Placental epithelial cell (primary cell): ENCODE measurements around the gene HOXB5. TPM values are rescaled to one million over a fixed set of nuclear protein-coding genes. Genes with fewer than 3 reads are reported as not detected.

Experiments used
- small RNA-seq: library from RNA; depleted of rRNA; stranded (forward); fragments of <200 nt; gene quantifications from one replicate; pipeline ENCODE3, GENCODE V24; 2012
- total RNA-seq: library from RNA; depleted of rRNA; stranded (reverse); fragments of >200 nt; gene quantifications from 2 replicates; pipeline ENCODE4 v1.2.3, GENCODE V29; 2012

The HOXB5 gene
- not detected in 2 replicates for total RNA-seq

DNA sequence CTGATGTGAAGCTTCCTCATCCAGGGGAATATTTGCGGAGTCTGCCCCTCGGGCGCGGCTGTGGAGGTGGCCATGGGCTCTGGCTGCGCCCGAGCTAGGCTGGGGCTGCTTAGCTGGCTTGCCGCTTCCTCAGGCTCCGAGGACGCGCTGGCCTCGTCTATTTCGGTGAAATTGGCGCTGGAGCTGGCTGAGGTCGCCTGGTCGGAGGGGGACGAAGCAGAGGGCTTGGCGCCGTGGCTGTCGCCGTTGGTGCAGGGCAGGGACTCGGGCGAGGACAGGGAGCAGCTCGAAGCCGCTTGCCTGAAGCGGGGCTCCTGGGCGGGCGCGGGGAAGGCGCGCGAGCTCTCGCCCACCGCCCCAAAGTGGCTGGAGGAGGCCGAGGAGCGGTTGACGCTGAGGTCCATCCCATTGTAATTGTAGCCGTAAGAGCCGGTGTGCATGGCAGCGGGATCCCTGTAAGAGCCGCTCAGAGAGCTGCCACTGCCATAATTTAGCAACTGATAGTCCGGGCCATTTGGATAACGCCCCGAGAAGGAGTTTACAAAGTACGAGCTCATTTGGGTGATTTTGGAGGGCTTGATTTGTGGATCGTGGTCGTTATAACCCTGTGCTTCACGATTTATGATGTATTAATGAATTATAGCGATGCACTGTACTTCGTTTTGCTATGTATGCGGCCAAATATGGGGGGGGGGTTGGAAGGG is at the start of gene HOXB5:
Gene HOXB5 (minus strand): TSS at position 654 of the 704 bp plus-strand sequence. CDS start 97 bp downstream, at position 557.

DNA sequence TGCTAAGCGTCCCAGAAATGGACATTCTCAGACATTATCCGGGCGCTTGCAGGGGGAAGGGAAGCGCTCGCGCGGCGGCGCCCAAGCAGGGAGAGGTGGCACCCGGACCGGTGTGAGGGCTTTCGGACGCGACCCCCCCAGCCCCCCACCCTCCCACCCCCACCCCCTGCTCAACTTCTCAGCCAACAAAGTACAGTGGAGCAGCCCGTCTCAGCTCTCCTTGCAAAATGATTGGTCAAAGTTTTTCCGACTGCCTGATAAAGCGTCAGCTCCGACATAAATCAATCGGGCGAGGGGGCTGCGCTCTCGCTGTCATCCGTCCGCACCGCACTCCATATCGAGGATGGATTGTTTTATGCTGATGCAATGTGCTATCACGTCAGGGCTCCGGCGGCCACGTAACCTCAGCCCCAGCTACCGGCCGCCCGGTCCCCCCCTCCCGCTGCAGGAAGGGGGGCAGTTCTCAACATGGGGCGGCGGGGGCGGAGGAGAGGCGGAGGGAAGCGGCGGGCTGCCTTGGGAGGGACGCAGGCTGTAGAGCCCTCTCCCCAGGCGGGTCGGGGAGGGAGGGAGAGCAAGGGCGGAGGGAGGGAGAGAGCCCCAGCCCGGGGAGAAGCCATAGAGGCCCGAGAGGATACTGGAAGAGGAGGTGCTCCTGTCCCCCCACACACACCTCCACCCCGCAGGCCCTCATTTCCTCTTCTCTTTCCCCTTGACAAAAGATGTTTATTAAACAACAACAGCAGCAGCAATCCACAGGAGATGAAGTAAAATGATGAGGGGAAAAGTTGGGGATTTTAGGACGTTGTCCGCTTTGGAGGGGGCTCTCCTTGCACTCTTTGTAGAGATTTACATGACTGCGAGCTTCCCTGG is 32.9 kb upstream of the HOXB5 start, which contains the start of gene HOXB9:
Gene HOXB9 (minus strand): TSS at position 114 of the 873 bp plus-strand sequence. CDS start 89 bp downstream, at position 25.

DNA sequence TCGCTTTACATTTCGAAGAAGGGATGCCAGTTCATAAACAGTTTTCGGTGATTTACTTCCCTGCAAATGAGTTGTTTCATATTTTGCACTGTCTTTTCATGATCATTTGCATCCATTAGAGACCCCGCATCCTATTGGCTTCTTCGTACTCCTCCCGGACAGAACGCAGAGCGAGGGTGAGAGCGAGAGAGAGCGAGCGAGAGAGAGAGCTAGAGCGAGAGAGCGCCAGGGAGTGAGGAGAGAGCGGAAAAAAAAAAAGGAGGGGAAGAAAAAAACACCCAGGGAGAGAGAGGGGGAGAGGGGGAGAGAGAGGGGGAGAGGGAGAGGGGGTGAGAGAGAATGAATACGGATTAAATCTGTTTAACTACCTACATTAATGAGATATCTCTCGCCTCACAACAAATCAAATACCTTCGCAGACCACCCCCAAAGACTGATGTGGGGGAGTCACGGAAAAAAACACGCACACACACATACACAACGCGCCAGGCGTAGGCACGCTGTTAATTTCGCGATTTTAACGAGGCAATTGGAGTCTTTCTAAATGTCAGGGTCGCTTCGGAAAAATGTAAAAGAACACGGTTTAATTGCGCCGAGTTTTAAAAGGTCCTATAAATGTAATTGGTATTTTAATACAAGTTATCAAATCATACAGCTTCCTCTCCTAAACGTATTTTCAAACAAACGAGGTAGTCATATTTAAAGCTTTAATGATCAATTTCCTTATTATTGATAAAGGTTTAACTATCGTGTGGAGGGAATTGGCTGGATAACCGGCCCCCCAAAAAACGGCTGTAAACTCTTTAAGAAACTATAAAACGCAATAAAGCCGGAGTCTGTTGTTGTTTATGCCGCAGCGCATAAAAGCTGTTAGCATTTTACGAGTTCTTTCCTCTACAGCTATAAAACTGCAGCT is 21.7 kb upstream of the HOXB5 start, which contains the start of gene HOXB8:
Gene HOXB8 (minus strand): TSS at position 246 of the 916 bp plus-strand sequence. CDS start 588 bp downstream, outside the sequence.

DNA sequence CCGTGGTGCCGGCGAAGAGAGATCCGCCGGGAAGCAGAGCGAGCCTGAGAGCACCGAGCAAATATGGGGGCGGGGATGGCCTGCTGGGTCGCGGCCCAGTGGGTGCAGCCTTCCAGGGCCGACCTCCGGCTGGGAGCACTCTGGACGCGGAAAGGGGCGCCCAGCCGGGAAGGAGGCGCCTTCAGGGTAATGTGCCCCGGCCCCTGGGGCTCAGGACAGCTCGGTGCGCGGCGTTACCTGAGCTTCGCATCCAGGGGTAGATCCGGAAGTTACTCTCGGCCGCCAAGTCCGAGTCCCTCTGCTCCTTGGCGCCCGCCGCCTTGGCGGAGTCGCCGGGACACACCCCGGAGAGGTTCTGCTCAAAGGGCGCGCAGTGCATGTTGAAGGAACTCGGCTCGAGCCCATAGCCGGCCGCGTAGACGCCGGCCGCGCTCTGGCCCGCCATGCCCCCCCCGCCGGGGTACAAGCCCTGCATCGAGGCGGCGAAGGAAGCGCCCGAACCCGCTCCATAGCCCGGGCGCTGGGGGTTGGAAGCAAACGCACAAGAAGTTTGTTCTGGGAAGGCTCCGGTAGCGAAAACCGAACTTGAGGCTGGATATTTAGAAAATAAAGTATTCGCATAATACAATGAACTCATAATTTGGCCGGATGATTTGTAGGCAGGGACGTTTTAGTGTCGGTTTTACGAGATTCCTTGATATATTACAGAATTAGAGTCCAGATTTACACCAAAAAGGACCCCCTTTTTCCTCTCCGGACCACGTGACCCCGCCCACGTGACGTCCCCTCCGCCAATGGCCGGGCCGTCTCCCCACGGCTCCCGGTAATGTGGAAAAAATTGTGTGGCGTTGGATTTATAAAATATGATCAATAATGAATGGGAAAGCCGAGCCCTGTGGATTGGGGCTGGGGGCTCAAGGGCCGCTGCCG is 17.0 kb upstream of the HOXB5 start, which contains the start of gene HOXB7:
Gene HOXB7 (minus strand): TSS at position 736 of the 930 bp plus-strand sequence. CDS start 99 bp downstream, at position 637.

DNA sequence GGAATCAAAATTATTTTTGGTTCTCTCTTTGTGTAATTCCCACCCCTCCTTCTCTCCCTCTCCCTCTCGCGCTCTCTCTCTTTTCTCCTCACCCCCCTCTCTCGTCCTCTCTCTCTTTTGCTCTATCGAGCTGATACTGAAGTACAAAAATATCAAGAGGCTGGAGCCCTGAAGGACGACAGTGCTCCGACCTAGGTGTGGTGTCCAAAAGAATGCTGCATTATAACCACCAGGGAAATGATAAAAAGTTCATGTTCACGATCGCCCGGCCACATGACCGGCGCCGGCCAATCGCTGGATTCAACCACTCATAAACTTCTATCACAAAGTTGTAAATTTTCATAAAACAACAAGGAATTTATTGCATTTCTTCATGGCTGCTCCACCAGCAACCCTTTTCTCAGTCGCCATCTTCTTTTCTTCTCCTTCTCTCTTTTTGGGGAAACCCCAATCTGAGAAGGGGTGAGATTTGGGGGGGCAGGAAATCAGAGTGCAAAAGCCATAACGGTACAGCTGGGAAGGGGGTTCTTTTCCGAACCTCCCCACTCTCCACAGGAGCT is 11.3 kb upstream of the HOXB5 start, which contains the start of gene HOXB6:
Gene HOXB6 (minus strand): TSS at position 217 of the 560 bp plus-strand sequence. CDS start 6,836 bp downstream, outside the sequence.

DNA sequence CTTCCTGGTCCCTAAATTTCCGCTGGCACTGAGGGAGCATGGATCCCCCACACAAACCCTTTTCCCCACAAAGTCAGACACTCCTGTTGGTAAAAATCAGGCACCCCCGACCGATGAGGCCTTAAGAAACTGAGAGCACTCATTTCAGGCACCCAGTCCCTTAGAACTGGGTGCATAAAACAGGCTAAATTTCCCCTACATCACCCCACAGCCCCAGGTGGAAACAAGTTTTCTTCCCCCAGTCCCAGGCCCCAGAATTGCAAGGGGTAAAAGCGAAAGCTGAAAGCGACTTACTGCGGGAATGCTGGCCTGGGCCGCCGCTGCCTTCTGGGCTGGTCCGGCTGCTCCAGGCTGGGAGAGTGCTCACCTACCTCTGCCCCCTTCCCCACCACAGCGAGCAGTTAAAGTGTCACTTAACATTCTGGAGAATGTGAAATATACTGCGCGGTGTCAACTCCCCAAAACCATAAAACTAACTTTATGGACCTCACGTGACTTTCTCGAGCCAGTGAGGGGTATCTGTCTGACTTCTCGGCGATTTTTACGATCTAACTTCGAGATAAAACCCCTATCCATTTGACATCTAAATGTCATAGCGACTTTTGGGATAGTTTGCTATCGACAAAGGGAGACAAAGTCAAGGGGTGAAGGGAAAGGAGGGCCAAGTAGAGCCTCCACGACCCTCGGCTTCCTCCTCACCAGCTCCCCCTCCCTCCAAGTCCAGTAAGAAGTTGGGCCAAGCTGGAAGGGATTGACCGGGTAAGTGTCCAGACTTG is 3.6 kb downstream of the HOXB5 start, which contains the start of gene HOXB3:
Gene HOXB3 (minus strand): TSS at position 411 of the 776 bp plus-strand sequence. CDS start 37,767 bp downstream, outside the sequence.

DNA sequence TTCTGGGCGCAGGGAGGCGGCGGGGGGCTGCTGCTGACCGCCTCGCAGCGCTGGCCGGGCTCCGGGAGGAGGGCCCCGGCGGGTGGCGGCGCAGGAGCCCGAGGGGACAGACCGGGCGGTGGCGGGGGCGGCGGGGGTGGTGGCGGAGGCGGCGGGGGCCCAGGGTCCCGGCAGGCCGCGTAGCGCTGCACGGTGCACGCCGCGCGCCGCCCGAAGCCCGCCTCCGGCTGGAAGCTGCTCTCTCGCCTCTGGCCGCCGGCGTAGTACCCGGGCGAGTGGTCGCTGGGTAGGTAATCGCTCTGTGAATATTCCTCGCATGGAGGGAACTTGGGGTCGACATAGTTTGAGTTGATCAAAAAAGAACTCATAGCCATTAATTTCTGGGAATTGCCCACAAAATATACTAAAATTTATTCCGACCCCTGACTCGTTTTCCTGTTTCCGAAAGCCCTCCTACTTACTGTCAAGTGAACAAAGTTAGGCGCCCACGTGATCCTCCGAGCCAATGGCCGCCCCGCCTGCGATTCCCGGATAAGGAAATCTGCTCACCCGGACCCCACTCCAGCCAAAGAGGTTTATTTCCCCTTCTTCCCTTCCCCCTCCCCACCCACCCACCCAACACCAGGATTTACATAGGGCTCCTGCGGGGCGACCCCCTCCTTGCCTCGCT is 15.5 kb downstream of the HOXB5 start, which contains the start of gene HOXB4:
Gene HOXB4 (minus strand): TSS at position 405 of the 670 bp plus-strand sequence. CDS start 31 bp downstream, at position 374.

DNA sequence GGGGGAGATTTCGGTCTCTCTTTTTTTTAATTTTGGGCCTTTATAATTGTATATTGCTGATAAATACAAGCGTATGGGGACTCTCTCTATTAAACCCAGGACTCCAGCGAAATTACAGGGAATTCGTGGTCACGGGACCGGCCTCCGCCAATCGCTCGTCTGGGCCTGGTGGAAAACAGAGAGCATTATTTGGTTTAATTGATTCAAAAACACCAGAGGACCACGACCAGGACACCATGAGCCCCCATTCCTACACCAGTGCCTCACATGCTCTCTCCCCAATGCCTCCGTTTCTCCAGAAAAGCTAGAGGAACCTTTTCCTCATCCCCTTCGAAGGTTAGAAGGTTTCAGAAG is 48.6 kb downstream of the HOXB5 start, which contains the start of gene HOXB2:
Gene HOXB2 (minus strand): TSS at position 88 of the 354 bp plus-strand sequence. CDS start 198 bp downstream, outside the sequence.

Small RNA genes within 50 kb of the gene (small RNA-seq; reads per million reads assigned to genes)
- not detected for gene MIR196A1

Other genes with a start within 250 kb of the HOXB5 start
- gene SKAP1, start 163.6 kb downstream of the HOXB5 start, total RNA-seq: not detected in 2 replicates
- not detected in 2 replicates for gene HOXB1, start 62.8 kb downstream of the HOXB5 start, total RNA-seq
- 7.8 and 9.8 TPM in 2 replicates for gene HOXB2, start 48.7 kb downstream of the HOXB5 start, total RNA-seq
- 0.43 and 0.79 TPM in 2 replicates for gene HOXB4, start 15.4 kb downstream of the HOXB5 start, total RNA-seq
- 2.2 and 7.1 TPM in 2 replicates for gene HOXB3, start 3.5 kb downstream of the HOXB5 start, total RNA-seq
- not detected in 2 replicates for gene HOXB6, start 11.2 kb upstream of the HOXB5 start, total RNA-seq
- gene HOXB7, start 17.2 kb upstream of the HOXB5 start, total RNA-seq: 0.65 and 0.79 TPM in 2 replicates
- gene HOXB8, start 21.5 kb upstream of the HOXB5 start, total RNA-seq: not detected in 2 replicates
- gene HOXB9, start 32.6 kb upstream of the HOXB5 start, total RNA-seq: not detected in 2 replicates
- gene PRAC1, start 128.7 kb upstream of the HOXB5 start, total RNA-seq: not detected in 2 replicates
- not detected in 2 replicates for gene PRAC2, start 129.4 kb upstream of the HOXB5 start, total RNA-seq
- not detected in 2 replicates for gene HOXB13, start 135.0 kb upstream of the HOXB5 start, total RNA-seq
- not detected in 2 replicates for gene TTLL6, start 223.4 kb upstream of the HOXB5 start, total RNA-seq
- 41.6 and 53.0 TPM in 2 replicates for gene CALCOCO2, start 237.3 kb upstream of the HOXB5 start, total RNA-seq